NCI-H1105 (cell line): ENCODE measurements around the gene B4GALT6.

Source experiments
- DNase-seq: peaks from one replicate; lab custom pipeline; 2025; lab: John Stamatoyannopoulos, UW

The B4GALT6 gene

DNA sequence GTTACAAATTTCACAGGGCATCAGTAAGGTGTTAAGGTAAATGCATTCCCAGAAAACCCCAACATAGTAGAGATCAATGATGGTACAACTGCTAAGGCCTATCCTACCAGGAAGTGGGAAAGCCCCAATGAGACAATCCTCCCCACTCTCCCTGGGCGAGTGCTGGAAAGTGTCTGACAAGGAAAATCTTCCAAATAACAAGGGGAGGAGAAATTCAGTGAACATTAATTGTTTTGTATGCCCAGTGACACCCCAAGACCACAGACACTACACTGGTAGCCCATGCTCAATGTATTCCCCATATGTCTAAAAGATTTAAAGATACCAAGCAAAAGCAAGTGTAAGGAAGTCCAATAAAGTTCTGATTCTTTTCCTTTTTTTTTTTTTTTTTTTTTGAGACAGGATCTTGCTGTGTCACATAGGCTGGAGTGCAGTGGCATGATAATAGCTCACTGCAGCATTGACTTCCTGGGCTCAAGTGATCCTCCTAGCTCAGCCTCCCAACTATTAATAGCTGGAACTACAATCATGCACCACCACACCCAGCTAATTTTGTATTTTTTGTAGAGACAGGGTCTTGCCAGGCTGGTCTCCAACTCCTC lies 24.7 kb downstream of the B4GALT6 start:
- DNase-seq = no peak

DNA sequence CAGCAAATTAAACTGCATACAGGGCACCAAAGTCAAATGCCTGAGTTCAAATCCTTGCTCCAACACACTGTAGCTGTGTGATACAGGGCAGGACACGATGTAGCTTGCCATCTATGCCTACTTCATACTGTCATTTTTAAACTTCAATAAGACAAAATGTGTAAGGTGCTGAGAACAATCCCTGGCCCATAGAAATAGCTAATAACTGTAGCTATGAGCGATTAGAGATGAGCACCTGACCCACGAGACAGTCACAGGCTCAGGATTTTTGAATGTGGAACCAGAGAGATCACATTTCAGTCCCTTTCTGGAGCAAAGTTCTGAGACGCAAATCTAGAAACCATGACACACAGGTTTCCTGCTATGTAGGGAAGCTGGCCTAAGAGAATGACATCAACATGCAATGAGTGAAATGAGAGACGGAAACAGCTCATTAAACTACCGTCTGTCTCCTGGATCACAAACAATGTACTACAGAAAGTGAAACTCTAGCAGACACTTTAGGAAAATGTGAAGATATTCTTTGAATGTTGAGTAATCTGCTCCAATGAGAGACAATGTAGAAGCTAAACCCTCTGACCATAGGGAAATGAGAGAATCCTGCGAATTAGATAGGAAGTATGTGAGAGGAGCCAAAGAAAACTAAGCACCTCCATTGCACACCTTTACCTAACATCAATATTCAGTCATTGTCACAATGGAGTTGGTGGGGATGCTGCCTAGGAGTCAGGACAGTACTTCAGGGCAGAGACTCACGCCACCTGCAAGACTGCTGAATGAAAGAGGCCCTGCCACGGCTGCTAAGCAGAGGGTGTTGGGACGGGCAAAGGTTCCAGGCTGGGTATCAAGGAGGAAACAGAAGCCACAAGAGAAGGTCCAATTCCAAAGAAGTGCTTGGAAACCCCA lies 25.5 kb downstream of the B4GALT6 start:
- DNase-seq = no peak

DNA sequence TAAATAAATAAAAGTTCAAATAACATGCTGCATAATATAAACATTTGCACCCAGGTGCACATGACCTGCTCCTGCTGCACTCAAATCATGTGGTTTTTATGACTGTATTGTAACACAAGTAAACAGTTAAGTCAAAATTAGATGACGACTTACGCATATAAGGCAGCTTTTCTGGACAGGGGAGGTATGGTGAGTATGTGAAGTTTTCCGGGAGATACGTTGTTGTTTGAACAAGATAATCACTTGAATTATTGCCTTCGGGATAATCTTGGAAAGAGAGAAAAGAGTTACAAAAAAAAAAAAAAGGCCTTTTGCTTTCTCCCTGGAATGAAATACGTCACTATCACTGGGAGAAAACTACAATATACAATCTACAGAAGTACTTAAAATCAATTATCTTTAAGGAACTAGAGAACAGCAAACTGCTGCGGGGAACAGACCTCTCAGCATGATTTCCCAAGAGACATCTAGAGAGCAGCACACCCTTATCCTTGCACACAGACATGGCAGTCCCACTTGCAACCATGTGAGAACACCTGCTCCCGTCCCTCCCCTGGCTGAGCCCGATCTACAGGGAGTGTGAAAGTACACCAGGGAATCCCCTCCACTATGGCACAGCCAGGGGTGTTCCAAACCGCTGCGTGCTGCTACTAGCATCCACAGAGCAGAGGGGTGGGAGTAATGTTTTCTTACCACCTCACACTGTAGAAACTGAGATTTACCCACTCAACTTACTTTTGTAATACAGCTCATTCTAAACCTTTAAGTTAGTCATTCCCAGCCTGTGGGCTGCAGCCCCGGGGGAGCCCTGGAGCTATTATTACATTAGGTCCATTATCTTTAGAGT lies 26.3 kb downstream of the B4GALT6 start:
- DNase-seq = peak; percentile 75

DNA sequence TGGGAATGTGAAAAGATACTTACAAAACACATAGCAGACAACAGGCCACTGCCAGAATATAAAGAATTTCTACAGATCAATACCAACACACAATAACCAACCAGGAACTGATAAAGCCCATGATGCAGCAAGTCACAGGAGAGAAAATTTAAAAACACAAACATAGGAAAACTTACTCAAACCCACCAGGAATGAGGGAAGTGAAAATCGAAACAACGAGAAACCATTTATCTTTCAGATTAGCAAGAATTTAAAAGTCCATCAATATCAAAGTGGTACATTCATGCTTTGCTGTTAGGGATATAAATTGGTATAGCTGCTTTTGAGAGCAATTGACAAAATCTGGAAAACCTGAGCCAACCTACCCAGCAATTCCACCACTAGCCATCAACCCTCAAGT lies 27.6 kb downstream of the B4GALT6 start:
- no peak for DNase-seq

DNA sequence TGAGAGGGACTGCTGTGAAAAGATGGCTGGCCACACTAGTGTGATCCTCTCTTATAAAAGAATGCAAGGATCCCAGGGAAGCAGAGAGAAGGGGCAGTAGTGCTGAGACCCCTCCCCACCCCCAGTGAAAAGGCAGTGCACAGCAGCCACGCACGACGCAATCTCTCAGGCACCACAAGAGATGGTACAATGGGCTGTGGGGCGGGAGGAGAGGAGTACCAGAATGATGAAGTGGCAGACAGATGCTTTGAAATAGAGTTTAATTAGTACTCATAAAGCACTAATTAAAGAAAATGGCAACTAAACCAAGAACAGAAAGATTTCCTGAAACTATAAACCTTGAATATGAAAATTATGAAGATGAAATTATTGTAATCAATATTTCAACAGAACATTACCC lies 29.0 kb downstream of the B4GALT6 start:
- no peak for DNase-seq

DNA sequence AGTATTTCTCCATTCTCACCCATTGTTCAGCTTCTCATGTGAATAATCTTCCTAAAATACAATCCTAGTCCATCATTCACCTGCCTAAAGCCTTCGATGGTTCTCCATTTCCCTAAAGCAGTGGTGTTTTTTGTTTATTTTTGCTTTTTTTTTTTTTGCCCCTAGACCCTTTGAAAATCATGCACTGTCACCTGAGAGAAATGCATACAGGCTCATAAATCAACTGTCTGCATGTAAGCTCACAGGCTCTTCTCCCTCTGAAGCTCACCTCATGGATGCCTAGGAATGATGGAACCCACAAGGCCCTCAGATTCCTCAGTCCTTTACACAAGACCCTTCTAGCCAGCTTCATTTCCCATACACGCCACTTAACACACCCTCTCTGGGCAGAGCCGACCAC lies 31.5 kb downstream of the B4GALT6 start:
- no peak for DNase-seq

- no peak for DNase-seq
Observed at GRCh38 chr18:31652357-31652756, 32.0 kb downstream of the B4GALT6 start.

DNA sequence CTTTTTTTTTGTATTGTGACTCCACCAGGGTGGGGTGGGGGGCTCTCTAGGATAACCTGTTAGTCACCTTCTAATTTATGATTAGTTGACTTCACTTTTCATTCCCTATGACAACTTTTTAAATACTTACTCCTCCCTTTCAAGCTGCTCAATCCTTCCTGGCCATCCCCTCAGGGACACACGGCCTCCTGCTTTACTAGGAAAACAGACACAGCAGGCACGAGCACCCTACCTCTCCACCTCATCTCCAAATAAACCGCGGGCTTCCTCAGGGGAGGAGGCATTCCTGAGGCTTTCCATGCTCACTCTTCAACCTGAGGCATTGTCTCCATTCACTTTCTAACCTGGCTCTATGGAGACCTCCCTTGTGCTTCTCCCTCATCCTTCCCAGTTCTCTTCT lies 33.0 kb downstream of the B4GALT6 start:
- no peak for DNase-seq

GRCh38 chr18:31649978-31650719 lies 34.2 kb downstream of the B4GALT6 start:
- DNase-seq = no peak

- DNase-seq = no peak
Observed at GRCh38 chr18:31649449-31649848, 34.9 kb downstream of the B4GALT6 start.

GRCh38 chr18:31648966-31649429 lies 35.4 kb downstream of the B4GALT6 start:
- DNase-seq = no peak

DNA sequence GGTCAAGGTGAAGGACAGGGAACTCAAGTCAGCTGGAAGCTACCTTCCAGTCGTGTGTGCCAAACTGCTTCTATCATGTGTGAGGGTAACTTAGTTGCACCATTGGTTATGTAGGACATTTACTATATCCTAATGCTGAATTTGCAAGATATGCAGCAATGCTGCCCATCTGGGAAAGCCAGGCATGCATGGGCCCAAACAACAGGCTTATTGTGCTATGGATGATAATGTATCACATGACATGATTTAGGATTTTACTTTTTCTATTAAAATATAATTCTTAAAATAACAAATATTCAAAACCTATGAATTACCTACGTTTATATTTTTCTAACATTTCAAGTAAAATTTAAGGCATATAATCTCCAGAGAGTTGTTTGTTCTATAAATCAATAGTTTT lies 35.9 kb downstream of the B4GALT6 start:
- DNase-seq = no peak

- no peak for DNase-seq
Observed at GRCh38 chr18:31647127-31647753, 37.1 kb downstream of the B4GALT6 start.

DNA sequence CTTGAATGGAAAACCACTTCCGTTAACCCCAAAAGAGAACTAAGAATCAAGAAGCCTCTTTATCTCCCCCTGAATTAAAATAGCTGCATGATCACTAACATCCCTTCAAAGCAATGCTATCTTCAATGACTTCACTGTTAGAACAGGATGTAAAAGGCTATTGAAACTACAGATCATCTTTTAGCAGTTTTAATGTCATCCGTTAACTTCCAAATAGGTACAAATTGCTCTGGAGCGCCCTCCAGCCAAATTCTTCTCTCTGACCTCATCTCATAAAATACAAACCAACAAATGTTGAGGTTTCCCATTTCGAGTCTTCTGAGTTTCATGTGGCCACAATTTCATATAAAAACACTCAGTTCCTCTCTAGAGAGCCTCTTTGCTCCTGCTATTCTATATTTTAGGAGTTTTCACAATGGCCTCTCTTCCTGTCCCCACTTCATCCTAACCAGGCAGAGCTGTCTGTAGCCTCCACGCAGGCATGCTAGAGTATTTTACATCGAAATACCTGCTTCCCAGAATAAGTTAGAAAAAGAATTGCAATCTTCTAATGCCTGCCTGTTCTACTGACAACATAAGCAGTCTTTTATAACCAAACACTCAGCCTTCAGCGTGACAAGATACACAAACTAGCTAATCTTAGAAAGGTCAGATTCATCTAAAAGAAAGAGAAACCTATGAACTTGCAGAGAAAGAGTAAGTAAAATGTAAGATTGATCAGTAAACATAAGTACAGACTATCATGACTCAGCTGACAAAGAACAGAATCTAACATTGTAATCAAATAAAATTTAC lies 37.9 kb downstream of the B4GALT6 start:
- no peak for DNase-seq

GRCh38 chr18:31645411-31645810 lies 39.0 kb downstream of the B4GALT6 start:
- no peak for DNase-seq

GRCh38 chr18:31643003-31643402 lies 41.4 kb downstream of the B4GALT6 start:
- DNase-seq = no peak

DNA sequence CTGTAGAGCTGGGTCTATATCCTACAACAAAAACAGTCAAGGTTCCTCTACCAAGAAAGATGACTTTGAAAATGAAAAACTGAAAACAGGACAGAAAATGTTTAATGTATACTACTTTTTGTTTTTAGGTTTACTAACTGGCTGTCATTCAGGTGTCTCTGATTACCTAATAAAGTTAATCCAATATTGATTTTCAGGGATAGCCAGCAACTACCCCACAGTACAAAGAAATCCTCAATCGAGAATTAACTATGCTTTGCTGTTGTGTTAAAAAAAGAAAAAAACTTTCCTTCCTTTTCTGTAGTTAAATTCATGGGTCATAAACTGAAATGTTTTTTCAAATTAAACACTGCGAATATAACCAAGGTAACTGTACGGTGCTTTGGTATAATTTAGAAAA lies 46.9 kb downstream of the B4GALT6 start:
- DNase-seq = no peak

GRCh38 chr18:31636387-31636786 lies 48.0 kb downstream of the B4GALT6 start:
- DNase-seq = no peak

DNA sequence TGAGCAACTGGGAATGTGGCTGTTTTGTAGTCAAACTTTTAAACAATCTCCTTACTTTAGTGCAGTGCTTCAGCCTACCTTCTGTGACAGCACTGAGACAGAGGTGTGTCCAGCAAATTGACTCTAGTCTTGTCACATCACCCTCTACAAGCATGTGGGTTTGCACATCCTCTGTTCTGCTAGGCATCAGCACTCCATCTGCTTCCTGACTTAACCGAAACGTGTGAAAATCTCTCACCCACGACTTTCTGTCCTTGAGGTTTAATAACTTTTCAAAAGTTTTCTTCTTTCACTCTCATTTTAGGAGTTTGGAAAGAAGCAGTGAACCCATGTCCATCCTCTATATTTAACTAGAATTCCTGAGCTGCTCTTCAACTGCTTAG lies 50.1 kb downstream of the B4GALT6 start:
- DNase-seq = no peak
